GM19328 (cell line): ENCODE results near the gene PARD3.
A peak's percentile ranks its signal among the peaks of the same experiment; 100 is the strongest.
"Not testable (repeated sequence)": the region's sequence is repeated elsewhere in the genome, so short reads cannot be mapped to it uniquely, and the experiment has no call there.

Experiments
- ATAC-seq: cut with Tn5 transposase; IDR thresholded peaks from one replicate; pipeline ENCODE4 v1.9.1; 2021; ENCODE audit warnings: mild to moderate bottlenecking, moderate library complexity; ENCODE audit not compliant: unreplicated experiment

The PARD3 gene

GRCh38 chr10:34406463-34407323 lies 408.4 kb downstream of the PARD3 start:
- no peak for ATAC-seq

GRCh38 chr10:34405611-34406462 lies 409.3 kb downstream of the PARD3 start:
- ATAC-seq = no peak

- no peak for ATAC-seq
Measured at GRCh38 chr10:34403512-34403911, 411.6 kb downstream of the PARD3 start.

- ATAC-seq = no peak
Measured at GRCh38 chr10:34400075-34400474, 415.0 kb downstream of the PARD3 start.

GRCh38 chr10:34399013-34399412 lies 416.1 kb downstream of the PARD3 start:
- no peak for ATAC-seq

GRCh38 chr10:34397324-34397723 lies 417.8 kb downstream of the PARD3 start:
- no peak for ATAC-seq

GRCh38 chr10:34396663-34397062 lies 418.4 kb downstream of the PARD3 start:
- no peak for ATAC-seq

GRCh38 chr10:34392641-34393170 lies 422.4 kb downstream of the PARD3 start:
- ATAC-seq = no peak

- ATAC-seq = not testable (repeated sequence)
Measured at GRCh38 chr10:34391168-34391567, 423.9 kb downstream of the PARD3 start.

GRCh38 chr10:34389801-34390200 lies 425.3 kb downstream of the PARD3 start:
- no peak for ATAC-seq

GRCh38 chr10:34386921-34387320 lies 428.2 kb downstream of the PARD3 start:
- ATAC-seq = no peak

- no peak for ATAC-seq
Measured at GRCh38 chr10:34384372-34384771, 430.7 kb downstream of the PARD3 start.

GRCh38 chr10:34382626-34383025 lies 432.5 kb downstream of the PARD3 start:
- no peak for ATAC-seq

GRCh38 chr10:34380856-34381255 lies 434.2 kb downstream of the PARD3 start:
- no peak for ATAC-seq

GRCh38 chr10:34378297-34378696 lies 436.8 kb downstream of the PARD3 start:
- no peak for ATAC-seq

- ATAC-seq = no peak
Measured at GRCh38 chr10:34377833-34378232, 437.3 kb downstream of the PARD3 start.

GRCh38 chr10:34374356-34375045 lies 440.6 kb downstream of the PARD3 start:
- peak; percentile 1 for ATAC-seq

GRCh38 chr10:34373211-34373610 lies 441.9 kb downstream of the PARD3 start:
- ATAC-seq = no peak

GRCh38 chr10:34372509-34372908 lies 442.6 kb downstream of the PARD3 start:
- ATAC-seq = no peak

- no peak for ATAC-seq
Measured at GRCh38 chr10:34370126-34370525, 445.0 kb downstream of the PARD3 start.

GRCh38 chr10:34369120-34369519 lies 446.0 kb downstream of the PARD3 start:
- no peak for ATAC-seq
